Measurements from ENCODE around the gene ZNF530.
A peak's percentile ranks its signal among the peaks of the same experiment; 100 is the strongest.

Gene ZNF530

DNA sequence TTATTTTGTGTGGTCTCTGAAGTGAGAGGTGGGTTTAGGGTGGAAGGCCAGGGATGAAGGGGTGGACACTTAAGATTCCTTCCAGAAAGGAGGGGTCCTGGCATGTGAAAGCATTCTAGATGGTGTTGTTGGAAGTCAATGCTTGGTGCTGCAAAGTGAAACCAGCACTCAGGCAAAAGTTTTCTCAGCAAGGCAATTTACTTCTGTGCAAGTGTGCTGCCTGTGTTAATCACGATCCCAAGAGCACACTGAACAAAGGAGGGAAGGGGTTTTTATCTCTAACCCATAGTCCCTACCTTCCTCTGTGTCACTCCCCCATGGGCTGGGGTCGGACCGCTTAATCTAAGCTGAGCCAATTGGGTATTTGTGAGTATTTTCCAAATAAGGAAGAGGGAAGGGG, 15.7 kb downstream of the ZNF530 start:
- no peak for DNase-seq

DNA sequence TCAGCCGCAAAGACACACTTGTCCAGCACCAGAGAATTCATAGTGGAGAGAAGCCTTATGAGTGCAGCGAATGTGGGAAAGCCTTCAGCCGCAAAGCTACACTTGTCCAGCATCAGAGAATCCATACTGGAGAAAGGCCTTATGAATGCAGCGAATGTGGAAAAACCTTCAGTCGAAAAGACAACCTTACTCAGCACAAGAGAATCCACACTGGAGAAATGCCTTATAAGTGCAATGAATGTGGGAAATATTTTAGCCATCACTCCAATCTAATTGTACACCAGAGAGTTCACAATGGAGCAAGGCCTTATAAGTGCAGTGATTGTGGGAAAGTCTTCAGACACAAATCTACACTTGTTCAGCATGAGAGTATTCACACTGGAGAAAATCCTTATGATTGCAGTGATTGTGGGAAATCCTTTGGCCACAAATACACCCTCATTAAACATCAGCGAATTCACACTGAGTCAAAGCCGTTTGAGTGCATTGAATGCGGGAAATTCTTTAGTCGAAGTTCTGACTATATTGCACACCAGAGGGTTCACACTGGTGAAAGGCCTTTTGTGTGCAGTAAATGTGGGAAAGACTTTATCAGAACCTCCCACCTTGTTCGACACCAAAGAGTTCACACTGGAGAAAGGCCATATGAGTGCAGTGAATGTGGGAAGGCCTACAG, 21.1 kb downstream of the ZNF530 start:
- DNase-seq: no peak

DNA sequence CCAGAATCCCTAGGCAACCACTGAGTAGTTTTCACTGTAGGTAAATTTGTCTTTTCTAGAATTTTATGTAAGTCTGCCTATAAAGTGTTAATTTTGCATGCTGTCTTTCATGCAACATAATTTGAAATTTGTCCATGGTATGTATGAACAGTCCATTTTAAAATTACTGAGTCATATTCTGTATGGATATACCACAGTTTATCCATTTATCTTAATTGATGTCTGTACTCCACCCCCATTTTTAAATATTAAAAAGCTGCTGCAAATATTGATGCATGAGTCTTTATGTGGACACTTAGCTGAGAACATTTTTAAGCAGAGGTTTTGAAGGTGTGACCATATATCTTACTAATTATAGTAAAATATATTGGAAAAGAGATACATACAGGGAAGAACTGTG, 23.4 kb downstream of the ZNF530 start:
- no peak for DNase-seq

DNA sequence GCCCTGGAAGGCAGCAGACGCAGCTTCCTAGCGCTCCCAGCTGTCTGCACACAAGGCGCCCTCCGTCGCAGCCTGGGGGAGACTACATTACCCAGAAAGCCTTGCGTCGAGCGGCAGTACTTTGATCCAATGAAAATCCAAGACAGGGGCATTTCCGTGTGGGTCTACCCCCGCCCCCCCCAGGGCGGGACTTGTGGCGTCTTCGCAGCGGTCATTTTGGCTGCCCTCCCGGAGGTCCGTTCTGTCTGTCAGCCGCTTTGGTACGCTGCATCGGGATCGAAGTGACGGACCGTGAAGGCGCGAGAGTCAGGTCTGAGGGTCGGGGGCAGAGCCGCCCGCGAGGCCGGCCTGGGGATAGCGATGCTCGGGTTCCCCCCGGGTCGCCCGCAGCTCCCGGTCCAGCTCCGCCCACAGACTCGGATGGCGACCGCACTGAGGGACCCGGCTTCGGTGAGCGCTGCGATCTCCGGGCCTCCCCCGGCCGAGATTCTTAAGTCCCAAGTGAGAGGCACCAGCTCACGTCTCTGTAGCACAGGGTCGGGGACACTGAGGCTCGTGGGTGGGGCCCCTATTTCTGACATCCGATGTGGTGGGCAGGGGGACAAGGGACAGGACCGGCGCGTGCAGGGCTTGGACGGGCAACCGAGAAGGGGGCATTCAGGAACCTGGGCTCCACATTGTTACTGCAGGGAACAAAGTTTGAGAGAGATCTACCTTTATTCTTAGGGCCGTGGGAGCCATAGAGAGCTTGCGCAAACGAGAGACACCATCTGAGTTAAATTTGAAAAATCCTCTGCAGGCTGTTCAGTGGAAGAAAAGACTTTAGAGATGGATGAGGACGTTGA, 33.5 kb downstream of the ZNF530 start, which contains the start of gene ZNF211:
Gene ZNF211 (plus strand): TSS at position 182 of the 845 bp plus-strand sequence. CDS start 179 bp downstream, at position 361.
- DNase-seq: peak; percentile 88

DNA sequence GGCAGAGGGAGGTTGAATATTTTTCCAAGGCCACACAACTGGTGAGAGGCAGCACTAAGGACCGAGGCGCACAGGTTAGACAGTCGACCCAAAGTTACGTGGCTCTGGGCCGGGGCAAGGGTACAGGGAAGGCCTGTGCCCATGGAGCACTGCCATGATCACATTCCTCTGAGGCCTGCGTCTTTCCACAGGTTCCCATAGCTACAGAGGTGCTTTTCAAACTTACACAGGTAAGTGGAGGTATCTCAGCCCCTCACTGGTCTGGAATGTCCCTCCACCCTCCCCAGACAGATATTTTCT, 34.1 kb downstream of the ZNF530 start:
- no peak for DNase-seq

DNA sequence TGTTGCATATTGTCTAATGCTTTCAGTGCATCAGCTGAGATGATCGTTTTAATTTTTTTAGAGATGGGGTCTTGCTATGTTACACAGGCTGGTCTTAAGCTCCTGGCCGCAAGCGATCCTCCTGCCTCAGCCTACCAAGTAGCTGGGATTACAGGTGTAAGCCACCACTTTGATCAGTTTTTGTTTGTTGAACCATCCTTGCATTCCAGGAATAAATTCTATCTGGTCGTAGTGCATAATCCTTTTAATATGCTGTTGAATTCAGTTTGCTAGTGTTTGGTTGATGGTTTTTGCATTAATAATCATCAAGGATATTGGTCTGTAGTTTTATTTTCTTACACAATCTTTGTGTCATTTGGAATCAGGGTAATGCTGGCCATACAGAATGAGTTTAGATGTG, 37.7 kb downstream of the ZNF530 start:
- DNase-seq: no peak

DNA sequence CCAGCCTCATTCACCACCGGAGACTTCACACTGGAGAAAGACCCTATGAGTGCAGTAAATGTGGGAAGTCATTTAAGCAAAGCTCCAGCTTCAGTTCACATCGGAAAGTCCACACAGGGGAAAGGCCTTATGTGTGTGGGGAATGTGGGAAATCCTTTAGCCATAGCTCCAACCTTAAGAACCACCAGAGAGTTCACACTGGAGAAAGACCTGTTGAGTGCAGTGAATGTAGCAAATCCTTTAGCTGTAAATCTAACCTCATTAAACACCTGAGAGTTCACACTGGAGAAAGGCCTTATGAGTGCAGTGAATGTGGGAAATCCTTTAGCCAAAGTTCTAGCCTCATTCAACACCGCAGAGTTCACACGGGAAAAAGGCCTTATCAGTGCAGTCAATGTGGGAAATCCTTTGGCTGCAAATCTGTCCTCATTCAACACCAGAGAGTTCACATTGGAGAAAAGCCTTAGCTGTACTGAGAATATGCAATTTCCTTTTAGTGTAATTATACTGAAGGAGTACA, 42.1 kb downstream of the ZNF530 start:
- no peak for DNase-seq

DNA sequence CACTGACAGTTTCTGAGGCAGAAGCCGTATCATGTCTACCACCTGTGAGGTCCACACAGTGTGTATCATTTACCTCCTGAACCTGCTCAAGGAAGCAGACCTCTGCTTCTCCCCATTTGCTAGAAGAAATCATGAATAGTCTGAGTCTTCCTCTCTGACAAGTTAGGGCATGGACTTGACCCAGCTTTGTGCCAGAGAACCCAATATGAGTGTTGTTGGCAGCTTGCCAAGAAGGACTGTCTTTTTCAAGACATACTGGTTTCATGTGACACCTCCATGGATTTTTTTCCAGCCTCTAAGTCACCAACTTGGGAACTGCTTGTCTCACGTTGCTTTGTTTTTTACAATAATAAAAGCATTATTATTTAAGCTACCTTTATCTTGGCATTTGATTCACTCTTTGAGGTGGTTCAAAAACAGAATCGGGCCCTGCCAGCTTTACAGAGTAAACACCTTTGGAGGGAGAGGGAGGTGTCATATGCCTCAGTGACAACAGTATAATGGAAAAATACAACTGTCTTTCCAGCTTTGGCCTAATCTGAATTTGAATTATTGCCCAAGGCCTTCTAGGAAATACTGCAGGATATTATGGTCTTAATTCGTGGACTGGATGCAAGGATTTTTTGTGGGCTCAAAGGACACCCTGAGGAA, 42.8 kb downstream of the ZNF530 start:
- DNase-seq: no peak

DNA sequence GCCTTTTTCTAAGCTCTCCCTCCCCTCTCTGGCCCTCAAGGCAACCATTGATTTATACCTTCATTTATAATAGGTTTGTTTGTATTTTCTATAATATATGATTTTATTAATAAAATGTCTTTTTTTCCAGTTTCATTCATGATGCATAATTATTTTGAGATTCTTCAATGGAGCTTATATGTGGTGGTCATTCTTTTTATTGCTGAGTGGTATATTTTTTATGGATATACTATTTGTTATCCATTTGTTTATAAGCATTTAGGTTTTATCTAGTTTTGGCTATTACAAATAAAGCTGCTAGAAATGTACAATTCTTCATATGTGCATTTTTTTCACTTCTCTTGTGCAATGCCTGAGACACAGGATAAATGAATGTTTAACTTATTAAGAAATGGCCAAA, 44.0 kb downstream of the ZNF530 start:
- no peak for DNase-seq

DNA sequence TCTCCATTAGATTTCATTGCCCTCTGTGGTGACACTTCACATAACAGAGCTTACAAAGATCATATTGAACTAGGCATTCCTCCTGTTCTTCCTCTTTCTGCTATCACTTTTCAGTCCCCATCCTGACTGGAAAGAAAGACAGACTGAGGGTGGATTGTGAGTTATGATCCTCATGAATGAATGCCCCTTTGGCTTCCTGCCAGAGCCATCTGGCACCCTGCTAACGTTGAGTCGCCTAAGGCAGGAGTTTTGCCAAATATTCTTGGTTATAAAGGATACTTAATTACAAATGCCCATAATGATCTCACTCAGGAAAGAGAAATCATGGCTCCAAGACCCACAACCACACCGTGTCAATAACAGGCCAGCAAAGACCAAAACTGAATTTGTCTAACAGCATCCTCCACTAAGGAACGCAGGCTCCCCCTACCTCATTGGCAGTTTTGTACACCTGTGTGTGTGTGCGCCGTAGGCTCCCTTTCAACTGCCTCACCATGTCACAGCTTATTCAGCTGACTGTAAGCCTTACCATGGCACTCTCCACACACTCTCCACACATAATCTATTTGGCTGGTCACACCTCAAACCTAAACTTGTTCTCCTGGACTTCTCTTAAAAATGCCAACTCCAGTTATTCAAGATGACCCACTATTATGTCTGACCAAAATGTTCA, 48.8 kb downstream of the ZNF530 start:
- no peak for DNase-seq

DNA sequence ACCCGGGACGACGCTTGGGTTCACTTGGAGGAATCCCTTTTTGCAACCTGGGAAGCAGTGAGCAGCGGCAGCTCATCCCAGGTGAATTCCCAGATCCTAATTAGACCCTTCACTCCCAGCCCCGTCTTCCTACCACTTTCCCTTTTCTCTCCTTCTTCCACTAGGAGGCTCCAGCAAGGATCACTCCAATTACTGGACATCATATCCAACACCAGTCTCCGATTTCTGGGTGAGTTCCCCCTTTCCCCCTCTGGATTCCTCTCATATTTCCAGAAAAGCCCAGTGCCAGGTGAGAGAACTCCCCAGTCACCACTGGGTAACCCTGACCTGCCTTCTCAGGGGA, 51.9 kb downstream of the ZNF530 start:
- no peak for DNase-seq

DNA sequence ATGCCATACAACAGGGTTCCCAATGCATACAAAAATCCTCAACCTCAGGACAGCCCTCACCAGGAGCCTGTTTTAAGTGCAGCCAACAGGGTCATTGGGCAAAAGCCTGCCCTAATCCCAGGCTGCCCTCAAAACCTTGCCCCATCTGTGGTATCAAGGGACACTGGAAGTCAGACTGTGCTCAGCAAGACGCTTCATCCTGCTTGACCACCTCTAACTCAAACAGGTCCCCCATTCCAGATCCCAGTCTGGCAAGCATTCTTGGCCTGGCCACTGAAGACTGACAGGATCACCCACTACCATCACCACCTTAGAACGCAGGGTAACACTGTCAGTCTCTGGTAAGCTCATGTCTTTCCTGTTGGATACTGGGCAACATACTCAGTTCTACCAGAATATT, 54.0 kb downstream of the ZNF530 start:
- DNase-seq: no peak

DNA sequence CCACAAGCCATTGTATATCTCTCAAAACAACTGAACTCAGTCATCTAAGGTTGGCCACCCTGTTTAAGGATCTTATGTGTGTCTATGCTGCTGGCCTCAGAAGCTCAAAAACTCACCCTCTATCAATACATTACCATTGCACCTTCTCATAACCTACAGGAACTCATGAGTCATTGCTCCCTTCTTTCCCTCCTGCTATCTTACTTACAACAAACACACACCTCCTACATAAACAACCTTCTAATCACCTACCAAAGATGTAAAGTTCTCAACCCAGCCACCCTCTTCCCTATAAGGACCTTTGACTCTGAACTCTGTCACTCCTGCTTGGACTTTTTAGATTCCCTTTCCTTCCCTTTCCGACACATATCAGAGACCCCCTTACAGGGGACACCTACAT, 55.8 kb downstream of the ZNF530 start:
- DNase-seq: no peak

DNA sequence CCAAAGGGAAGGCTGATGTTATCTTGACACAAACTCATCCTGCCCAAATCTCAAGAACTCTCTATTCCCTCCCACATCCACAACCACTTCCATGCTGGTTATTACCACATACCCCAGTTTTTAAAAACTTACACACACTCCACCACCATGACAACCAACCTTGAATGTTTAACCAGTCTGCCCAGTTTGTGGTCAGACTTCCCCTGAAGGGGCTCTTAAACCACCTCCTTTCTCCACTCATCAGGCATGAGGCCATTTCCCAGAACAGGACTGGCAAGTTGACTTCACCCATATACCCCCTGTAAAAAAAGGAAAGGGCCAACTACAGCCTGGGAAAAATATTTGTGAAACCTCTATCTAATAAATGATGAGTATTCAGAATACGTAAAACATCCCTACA, 56.7 kb downstream of the ZNF530 start:
- DNase-seq: no peak
